GM04503 (cell line): ENCODE data around the gene SRCIN1.
A peak's percentile ranks its signal among the peaks of the same experiment; 100 is the strongest.

Experiments
- DNase-seq: peaks from one replicate; pipeline ENCODE4 v3.0.0-alpha.2; 2012; ENCODE audit warnings: low read depth

Gene SRCIN1

GRCh38 chr17:38600906-38601305 is 4.8 kb downstream of the SRCIN1 start:
- no peak for DNase-seq

GRCh38 chr17:38600416-38600815 is 5.3 kb downstream of the SRCIN1 start:
- no peak for DNase-seq

GRCh38 chr17:38599398-38599856 is 6.3 kb downstream of the SRCIN1 start:
- no peak for DNase-seq

GRCh38 chr17:38598995-38599394 is 6.8 kb downstream of the SRCIN1 start:
- DNase-seq = no peak

GRCh38 chr17:38598536-38598935 is 7.2 kb downstream of the SRCIN1 start:
- DNase-seq = peak; percentile 16

- no peak for DNase-seq
Observed at GRCh38 chr17:38597375-38597774, 8.4 kb downstream of the SRCIN1 start.

- no peak for DNase-seq
Observed at GRCh38 chr17:38596651-38597050, 9.1 kb downstream of the SRCIN1 start.

GRCh38 chr17:38595892-38596291 is 9.9 kb downstream of the SRCIN1 start:
- no peak for DNase-seq

- no peak for DNase-seq
Observed at GRCh38 chr17:38594152-38594551, 11.6 kb downstream of the SRCIN1 start.

- no peak for DNase-seq
Observed at GRCh38 chr17:38592487-38592886, 13.3 kb downstream of the SRCIN1 start.

- no peak for DNase-seq
Observed at GRCh38 chr17:38591759-38592241, 14.0 kb downstream of the SRCIN1 start.

GRCh38 chr17:38590988-38591758 is 14.6 kb downstream of the SRCIN1 start:
- DNase-seq = no peak

GRCh38 chr17:38589462-38590114 is 16.2 kb downstream of the SRCIN1 start:
- DNase-seq = no peak

- no peak for DNase-seq
Observed at GRCh38 chr17:38588788-38589174, 17.0 kb downstream of the SRCIN1 start.

GRCh38 chr17:38587947-38588787 is 17.6 kb downstream of the SRCIN1 start:
- DNase-seq = no peak

GRCh38 chr17:38587203-38587602 is 18.5 kb downstream of the SRCIN1 start:
- DNase-seq = no peak

- no peak for DNase-seq
Observed at GRCh38 chr17:38586788-38587187, 19.0 kb downstream of the SRCIN1 start.

- DNase-seq = no peak
Observed at GRCh38 chr17:38585918-38586529, 19.7 kb downstream of the SRCIN1 start.

GRCh38 chr17:38585056-38585917 is 20.5 kb downstream of the SRCIN1 start:
- no peak for DNase-seq

GRCh38 chr17:38584350-38584925 is 21.3 kb downstream of the SRCIN1 start:
- DNase-seq = no peak
